Neutrophil (primary cell): ENCODE results near the gene PDE6B.

Experiments
- H3K27ac ChIP-seq: fragments of 200-600 bp; sonication (generic); 2 replicates; pipeline ENCODE4 v1.5.1; 2016; ENCODE audit warnings: mild to moderate bottlenecking, moderate library complexity
- H3K27me3 ChIP-seq: fragments of 200-600 bp; sonication (generic); 2 replicates; pipeline ENCODE4 v1.6.0; 2016; ENCODE audit warnings: mild to moderate bottlenecking
- H3K36me3 ChIP-seq: fragments of 200-600 bp; sonication (generic); 2 replicates; pipeline ENCODE4 v1.5.1; 2017
- H3K4me1 ChIP-seq, 2 experiments: fragments of 200-600 bp in 1 of 2; sonication (generic) in 1 of 2; 1 replicate in 1 of 2; 2 replicates in 1 of 2; pipeline versions ENCODE4 v1.5.1 to v1.6.1; 2013 to 2016; ENCODE audit warnings: low read depth in 1 of 2, low read length in 1 of 2, mild to moderate bottlenecking in 1 of 2, moderate library complexity in 1 of 2; ENCODE audit not compliant: control insufficient read depth in 1 of 2, insufficient read depth in 1 of 2
- H3K4me3 ChIP-seq, 2 experiments: fragments of 200-600 bp in 1 of 2; sonication (generic) in 1 of 2; 1 replicate in 1 of 2; 2 replicates in 1 of 2; pipeline ENCODE4 v1.5.1; 2013 to 2016; ENCODE audit warnings: low read depth in 1 of 2, low read length in 1 of 2, mild to moderate bottlenecking in 1 of 2, moderate library complexity in 1 of 2
- H3K9me3 ChIP-seq: fragments of 200-600 bp; sonication (generic); 2 replicates; pipeline ENCODE4 v1.5.1; 2016
- CTCF ChIP-seq: fragments of 200-600 bp; sonication (generic); IDR thresholded peaks from 2 replicates; pipeline ENCODE4 v1.5.1; 2016; ENCODE audit warnings: antibody characterized with exemption

PDE6B gene

GRCh38 chr4:592825-593520, 32.4 kb upstream of the PDE6B start:
- Histone ChIP-seq H3K4me3 (no peak overlapping the region), H3K4me1 (no peaks in the 10 kb centered on the region), H3K9me3 (no peaks in the 10 kb centered on the region), H3K27ac (no peak overlapping the region), H3K36me3 (no peaks in the 10 kb centered on the region), H3K27me3 (peaks cover 9% of the 10 kb centered on the region)
- no peak for TF ChIP-seq CTCF

- Histone ChIP-seq H3K9me3 (no peaks in the 10 kb centered on the region), H3K4me3 (no peak overlapping the region), H3K27me3 (peaks cover 9% of the 10 kb centered on the region), H3K4me1 (no peaks in the 10 kb centered on the region), H3K27ac (no peak overlapping the region), H3K36me3 (no peaks in the 10 kb centered on the region)
- TF ChIP-seq CTCF: no peak
Measured at GRCh38 chr4:598925-599324, 26.4 kb upstream of the PDE6B start.

GRCh38 chr4:600166-600565, 25.2 kb upstream of the PDE6B start:
- no peak for TF ChIP-seq CTCF
- peaks cover 9% of the 10 kb centered on the region for H3K27me3 ChIP-seq
- no peaks in the 10 kb centered on the region for H3K36me3 ChIP-seq
- no peak overlapping the region for H3K27ac ChIP-seq
- no peak overlapping the region for H3K4me3 ChIP-seq
- H3K4me1 ChIP-seq: no peaks in the 10 kb centered on the region
- H3K9me3 ChIP-seq: no peaks in the 10 kb centered on the region

GRCh38 chr4:600850-601515, 24.4 kb upstream of the PDE6B start:
- Histone ChIP-seq H3K4me1 (no peaks in the 10 kb centered on the region), H3K27me3 (peaks cover 9% of the 10 kb centered on the region), H3K36me3 (no peaks in the 10 kb centered on the region), H3K9me3 (no peaks in the 10 kb centered on the region), H3K4me3 (no peak overlapping the region), H3K27ac (no peak overlapping the region)
- no peak for TF ChIP-seq CTCF

- Histone ChIP-seq H3K4me1 (no peaks in the 10 kb centered on the region), H3K27me3 (peaks cover 7% of the 10 kb centered on the region), H3K9me3 (no peaks in the 10 kb centered on the region), H3K27ac (no peak overlapping the region), H3K36me3 (no peaks in the 10 kb centered on the region), H3K4me3 (no peak overlapping the region)
- no peak for TF ChIP-seq CTCF
Measured at GRCh38 chr4:601612-602558, 23.5 kb upstream of the PDE6B start.
